AG04450 (cell line): Measurements from ENCODE around the gene PRRC2C. TPM values are rescaled to one million over a fixed set of nuclear protein-coding genes. Genes with fewer than 3 reads are reported as not detected.

Source experiments
- CTCF ChIA-PET: fragments of 300-600, 350-600 bp; formaldehyde crosslinking; extraction: SDS; loops from one replicate; lab custom pipeline; 2022; ENCODE audit warnings: antibody characterized with exemption, inconsistent platforms; lab: Charles Lee
- POLR2A ChIA-PET: fragments of 350-600 bp; formaldehyde crosslinking; extraction: SDS; loops from one replicate; lab custom pipeline; 2021; ENCODE audit warnings: antibody characterized with exemption, inconsistent platforms; lab: Yijun Ruan, JAX
- DNase-seq: peaks from one replicate; pipeline ENCODE4 v3.0.0-alpha.2; 2011; ENCODE audit warnings: low read depth, low spot score
- H3K27ac ChIP-seq: one replicate; pipeline ENCODE4 v1.5.1; 2012; ENCODE audit warnings: low read depth, low read length, control low read depth
- H3K27me3 ChIP-seq: one replicate; pipeline ENCODE4 v1.6.0; 2012; ENCODE audit warnings: low read length; ENCODE audit not compliant: control insufficient read depth, insufficient read depth
- H3K4me3 ChIP-seq: 2 replicates; pipeline ENCODE4 v1.5.1; 2011; ENCODE audit warnings: mild to moderate bottlenecking, low read depth, low read length, control low read depth
- H3K9me3 ChIP-seq: 2 replicates; pipeline ENCODE4 v1.5.1; 2012; ENCODE audit warnings: low read length; ENCODE audit not compliant: control insufficient read depth, insufficient read depth
- CTCF ChIP-seq: IDR thresholded peaks from 2 replicates; pipeline ENCODE4 v1.5.1; 2011; ENCODE audit warnings: low read depth, low read length, control low read depth, inconsistent platforms
- polyA plus RNA-seq: library from polyadenylated mRNA; depleted of rRNA; stranded (reverse); fragments of >200 nt; gene quantifications from 2 replicates; pipeline ENCODE4 v1.2.3, GENCODE V29; 2011

Gene PRRC2C
- polyA plus RNA-seq, 1 experiment: 66.4 TPM

GRCh38 chr1:171563675-171564074 is 78.3 kb downstream of the PRRC2C start:
- Histone ChIP-seq H3K27ac (no peak overlapping the region), H3K27me3 (no peaks in the 10 kb centered on the region), H3K4me3 (no peak overlapping the region), H3K9me3 (0 out of 2 replicates have a peak, but pooled peaks cover 3% of the 10 kb centered on the region)
- ChIA-PET CTCF (no interaction called here), POLR2A (no interaction called here)
- no peak for TF ChIP-seq CTCF
- DNase-seq: peak; percentile 32

DNA sequence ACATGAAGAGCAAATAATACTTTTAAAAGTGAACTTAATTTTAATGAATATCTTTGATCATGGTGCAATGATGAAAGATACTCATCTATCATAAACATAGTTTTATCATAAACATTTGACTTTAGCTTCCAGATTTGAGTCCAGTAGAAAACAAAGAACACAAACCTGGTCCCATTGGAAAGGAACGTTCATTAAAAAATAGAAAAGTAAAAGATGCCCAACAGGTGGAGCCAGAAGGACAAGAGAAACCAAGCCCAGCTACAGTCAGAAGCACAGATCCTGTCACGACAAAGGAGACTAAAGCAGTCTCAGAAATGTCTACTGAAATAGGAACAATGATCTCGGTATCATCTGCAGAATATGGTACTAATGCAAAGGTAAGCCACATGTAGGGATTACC is 81.1 kb downstream of the PRRC2C start:
- Histone ChIP-seq H3K27me3 (no peaks in the 10 kb centered on the region), H3K27ac (no peak overlapping the region), H3K9me3 (no peaks in the 10 kb centered on the region), H3K4me3 (no peak overlapping the region)
- 0 out of 2 replicates have a peak, but pooled peaks have one; percentile 13 for TF ChIP-seq CTCF
- POLR2A ChIA-PET: no interaction called here
- DNase-seq: no peak
- CTCF ChIA-PET: interaction anchor here (1.4 to 2.6 kb wide), 2 partner anchors 82 to 149 kb away, joined by 3 to 8 read pairs; partner anchors contain the start of gene PRRC2C

GRCh38 chr1:171570295-171570694 is 85.0 kb downstream of the PRRC2C start:
- no peak overlapping the region for H3K27ac ChIP-seq
- H3K4me3 ChIP-seq: no peak overlapping the region
- H3K9me3 ChIP-seq: no peaks in the 10 kb centered on the region
- CTCF ChIA-PET: no interaction called here
- POLR2A ChIA-PET: no interaction called here
- no peak for TF ChIP-seq CTCF
- no peaks in the 10 kb centered on the region for H3K27me3 ChIP-seq
- DNase-seq: no peak

GRCh38 chr1:171576144-171576543 is 90.8 kb downstream of the PRRC2C start:
- H3K27me3 ChIP-seq: no peaks in the 10 kb centered on the region
- no peaks in the 10 kb centered on the region for H3K9me3 ChIP-seq
- no peak overlapping the region for H3K4me3 ChIP-seq
- no peak overlapping the region for H3K27ac ChIP-seq
- ChIA-PET POLR2A (no interaction called here), CTCF (interaction anchor here (0.6 kb wide), 3 partner anchors 7 to 140 kb away, joined by 3 read pairs; no protein-coding TSS in a partner anchor)
- no peak for DNase-seq
- no peak for TF ChIP-seq CTCF

GRCh38 chr1:171581226-171581625 is 95.9 kb downstream of the PRRC2C start:
- no peaks in the 10 kb centered on the region for H3K9me3 ChIP-seq
- no peaks in the 10 kb centered on the region for H3K27me3 ChIP-seq
- no peak overlapping the region for H3K27ac ChIP-seq
- no peak for TF ChIP-seq CTCF
- H3K4me3 ChIP-seq: no peak overlapping the region
- no peak for DNase-seq
- ChIA-PET CTCF (interaction anchor here (0.6 kb wide), 1 partner anchor 162 kb away, joined by 10 read pairs; no protein-coding TSS in a partner anchor), POLR2A (no interaction called here)
